EL (cell line): ENCODE data around the gene TEKTIP1.

ENCODE experiments used
- DNase-seq: peaks from one replicate; pipeline ENCODE4 v3.0.0-alpha.2; 2016

The TEKTIP1 gene

DNA sequence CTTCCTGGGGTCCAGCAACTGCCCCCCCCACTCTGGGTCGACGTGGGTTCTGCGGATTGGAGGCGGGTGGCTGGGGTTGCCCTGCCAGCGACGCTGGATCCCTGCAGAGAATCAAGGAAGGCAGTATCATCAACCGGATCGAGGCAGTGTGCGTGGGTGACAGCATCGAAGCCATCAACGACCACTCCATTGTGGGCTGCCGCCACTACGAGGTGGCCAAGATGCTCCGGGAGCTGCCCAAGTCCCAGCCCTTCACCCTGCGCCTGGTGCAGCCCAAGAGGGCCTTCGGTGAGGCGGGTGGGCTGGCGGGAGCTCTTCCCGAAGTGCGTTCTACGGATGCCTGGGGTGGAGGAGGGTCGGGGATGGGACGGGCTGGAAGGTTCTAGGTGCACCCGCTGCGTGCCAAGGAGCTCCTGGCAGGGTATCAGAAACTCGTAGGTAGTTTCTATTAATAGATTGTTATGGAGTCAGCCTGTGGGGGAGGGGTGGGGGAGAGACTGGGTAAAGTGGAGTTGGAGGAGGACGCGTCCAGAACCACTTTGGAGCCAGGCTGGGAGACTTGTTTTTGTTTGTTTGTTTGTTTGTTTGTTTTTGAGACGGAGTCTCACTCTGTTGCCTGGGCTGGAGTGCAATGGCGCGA, 47.9 kb downstream of the TEKTIP1 start:
- no peak for DNase-seq

DNA sequence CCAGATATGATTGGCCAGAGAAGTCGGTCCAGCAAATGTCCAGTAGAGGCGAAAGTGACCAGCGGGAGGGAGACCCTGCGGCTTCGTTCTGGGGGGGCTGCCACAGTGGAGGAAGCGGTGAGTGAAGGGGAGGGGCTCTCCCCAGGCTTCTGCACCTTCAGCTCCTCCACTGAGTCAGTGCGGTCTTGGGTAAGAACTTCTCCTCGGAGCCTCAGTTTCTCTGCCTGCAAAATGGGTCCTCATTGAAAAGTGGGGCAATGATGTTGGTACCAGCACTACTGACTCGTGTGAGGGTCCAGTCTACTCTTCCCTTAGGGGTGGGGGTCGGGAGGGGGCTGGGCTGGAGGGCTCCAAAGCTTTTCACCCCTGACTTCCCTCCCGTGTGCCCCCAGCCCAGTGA, 50.5 kb downstream of the TEKTIP1 start:
- no peak for DNase-seq

DNA sequence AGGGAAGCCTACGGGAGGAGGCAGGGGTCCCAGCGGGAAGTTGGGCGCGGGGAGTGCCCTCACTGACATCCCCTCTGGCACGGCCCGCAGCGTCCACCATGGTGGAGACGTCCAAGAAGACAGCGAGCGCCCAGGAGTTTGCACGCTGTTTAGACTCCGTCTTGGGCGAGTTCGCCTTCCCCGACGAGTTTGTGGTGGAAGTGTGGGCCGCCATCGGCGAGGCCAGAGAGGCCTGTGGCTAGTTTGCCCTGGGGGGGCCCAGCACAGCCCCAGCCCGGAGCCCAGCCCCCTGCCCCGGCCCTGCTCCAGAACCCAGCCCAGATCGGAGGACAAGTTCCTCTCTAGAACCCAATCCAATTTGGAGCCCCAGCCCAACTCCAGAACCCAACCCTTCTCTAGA, 51.0 kb downstream of the TEKTIP1 start:
- DNase-seq = no peak

DNA sequence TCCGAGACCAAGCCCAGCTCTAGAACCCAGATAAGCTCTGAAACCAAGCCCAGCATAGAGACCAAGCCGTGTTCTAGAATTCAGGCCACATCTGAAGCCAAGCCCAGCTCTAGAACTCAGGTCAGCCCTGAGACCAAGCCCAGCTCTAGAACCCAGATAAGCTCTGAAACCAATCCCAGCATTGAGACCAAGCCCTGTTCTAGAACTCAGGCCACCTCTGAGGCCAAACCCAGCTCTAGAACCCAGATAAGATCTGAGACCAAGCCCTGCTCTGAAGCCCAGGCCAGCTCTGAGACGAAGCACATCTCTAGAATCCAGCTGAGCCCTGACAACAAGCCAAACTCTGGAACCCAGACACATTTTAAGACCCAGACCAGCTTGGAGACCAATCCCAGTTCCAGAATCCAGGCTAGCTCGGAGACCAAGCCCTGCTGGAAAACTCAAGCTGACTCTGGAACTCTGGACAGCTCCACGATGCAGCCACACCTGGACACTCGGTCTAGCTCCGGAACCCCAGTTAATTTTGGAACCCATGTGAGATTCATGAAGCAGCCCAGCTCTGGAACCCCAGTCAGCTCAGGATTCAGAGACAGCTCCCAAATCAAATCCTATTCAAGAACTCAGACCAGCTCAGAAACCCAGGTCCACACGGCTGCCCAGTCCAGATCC, 52.2 kb downstream of the TEKTIP1 start:
- DNase-seq = no peak

DNA sequence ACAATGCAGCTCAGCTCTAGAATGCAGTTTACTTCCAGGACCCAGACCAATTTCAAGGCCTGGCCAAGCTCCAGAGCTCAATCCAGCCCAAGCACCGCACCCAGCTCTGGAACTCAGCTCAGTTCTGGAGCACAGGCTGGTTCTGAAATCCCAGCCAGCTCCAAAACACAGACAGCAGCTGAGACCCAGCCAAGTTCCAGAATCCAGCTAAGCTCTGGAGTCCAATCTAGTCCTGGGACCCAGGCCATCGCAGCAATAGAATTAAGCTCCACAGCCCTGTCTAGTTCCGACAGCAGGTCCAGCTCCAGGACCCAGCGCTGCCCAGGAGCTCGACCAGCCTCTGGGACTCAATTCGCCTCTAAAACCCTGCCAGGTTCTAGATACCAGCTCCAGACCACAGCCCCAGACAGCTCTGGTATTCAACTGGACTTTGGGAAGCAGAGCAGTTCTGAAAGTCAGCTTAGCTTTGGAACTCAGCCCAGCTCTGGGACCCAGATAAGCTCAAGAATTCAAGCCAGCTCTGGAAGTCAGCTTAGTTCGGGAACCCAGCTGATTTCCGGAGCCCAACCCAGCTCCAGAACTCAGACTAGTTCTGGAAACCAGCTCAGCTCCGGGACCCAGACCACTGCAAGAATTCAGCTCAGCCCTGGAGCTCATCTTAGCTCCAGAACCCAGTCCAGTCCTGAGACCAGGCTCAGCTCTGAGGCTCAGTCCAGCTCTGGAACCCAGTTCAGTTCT, 53.1 kb downstream of the TEKTIP1 start:
- no peak for DNase-seq

DNA sequence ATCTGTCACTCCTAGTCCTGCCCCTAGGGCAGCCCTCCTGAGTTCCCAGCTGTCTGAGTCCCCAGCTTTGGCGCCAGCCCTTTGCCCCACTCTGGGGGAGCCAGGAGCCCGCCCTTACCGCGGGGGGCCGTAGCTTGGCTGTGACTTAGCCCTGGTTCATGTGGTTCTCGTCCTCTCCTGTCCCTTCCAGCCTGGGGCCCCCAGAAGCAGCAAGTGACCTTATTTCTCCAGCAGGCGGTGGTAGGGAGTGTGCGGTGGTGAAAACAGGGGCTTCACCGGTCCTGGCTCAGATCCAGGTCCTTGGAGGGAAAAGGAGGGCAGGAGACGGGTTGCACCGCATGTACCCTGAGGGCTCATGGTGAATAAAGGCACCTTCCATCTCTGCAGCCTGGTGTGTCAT, 54.2 kb downstream of the TEKTIP1 start:
- DNase-seq = no peak
